Fibroblast of lung (primary cell): ENCODE results near the gene B4GALT6. TPM values are rescaled to one million over a fixed set of nuclear protein-coding genes. Genes with fewer than 3 reads are reported as not detected.

Experiments used
- DNase-seq, 2 donors: peaks; one replicate each; pipeline versions ENCODE4 v3.0.0 to v3.0.0-alpha.2; 2010; ENCODE audit warnings: low read depth in 2 of 2
- H2AFZ ChIP-seq: 2 replicates; pipeline ENCODE4 v1.5.1; 2012; ENCODE audit warnings: low read length, control low read depth, inconsistent platforms
- H3K27ac ChIP-seq: 2 replicates; pipeline ENCODE4 v1.5.1; 2011; ENCODE audit warnings: low read length, control low read depth; ENCODE audit not compliant: insufficient read depth
- H3K27me3 ChIP-seq: 2 replicates; pipeline ENCODE4 v1.5.1; 2011; ENCODE audit warnings: mild to moderate bottlenecking, low read length; ENCODE audit not compliant: control insufficient read depth, insufficient read depth
- H3K36me3 ChIP-seq: 2 replicates; pipeline ENCODE4 v1.5.1; 2011; ENCODE audit warnings: low read length; ENCODE audit not compliant: control insufficient read depth, insufficient read depth
- H3K4me1 ChIP-seq: 2 replicates; pipeline ENCODE4 v1.5.1; 2011; ENCODE audit warnings: low read length; ENCODE audit not compliant: control insufficient read depth, insufficient read depth; ENCODE audit errors: extremely low read depth
- H3K4me2 ChIP-seq: 2 replicates; pipeline ENCODE4 v1.5.1; 2011; ENCODE audit warnings: low read length, control low read depth; ENCODE audit not compliant: insufficient read depth; ENCODE audit errors: extremely low read depth
- H3K4me3 ChIP-seq, 4 experiments: fragments of 200-600 bp in 1 of 4; sonication (generic) in 1 of 4; replicated peaks in 1 of 4; 2 replicates each; pipeline ENCODE4 v1.5.1; 2011 to 2016; ENCODE audit warnings: low read length in 4 of 4, low read depth in 3 of 4, mild to moderate bottlenecking in 3 of 4, control low read depth in 2 of 4, inconsistent platforms in 1 of 4, mixed read lengths in 1 of 4; ENCODE audit not compliant: insufficient read depth in 1 of 4; ENCODE audit errors: control extremely low read depth in 1 of 4
- H3K79me2 ChIP-seq: 2 replicates; pipeline ENCODE4 v1.5.1; 2012; ENCODE audit warnings: mild to moderate bottlenecking, low read length, inconsistent platforms; ENCODE audit not compliant: control insufficient read depth, insufficient read depth
- H3K9ac ChIP-seq: 2 replicates; pipeline ENCODE4 v1.5.1; 2011; ENCODE audit warnings: mild to moderate bottlenecking, low read length, control low read depth; ENCODE audit not compliant: insufficient read depth
- H3K9me3 ChIP-seq: 2 replicates; pipeline ENCODE4 v1.5.1; 2012; ENCODE audit warnings: low read depth, low read length; ENCODE audit not compliant: control insufficient read depth, insufficient read depth
- H4K20me1 ChIP-seq: 2 replicates; pipeline ENCODE4 v1.5.1; 2011; ENCODE audit warnings: low read length; ENCODE audit not compliant: control insufficient read depth, insufficient read depth; ENCODE audit errors: extremely low read depth
- CTCF ChIP-seq, 2 donors: IDR thresholded peaks in 1 of 2; conservative IDR thresholded peaks in 1 of 2; 1 replicate in 1 of 2; 2 replicates in 1 of 2; pipeline ENCODE4 v1.5.1; 2011 to 2012; ENCODE audit warnings: low read length in 2 of 2, control low read depth in 1 of 2, inconsistent platforms in 1 of 2, low read depth in 1 of 2, mild to moderate bottlenecking in 1 of 2
- EZH2 ChIP-seq: IDR thresholded peaks from 2 replicates; pipeline ENCODE4 v1.5.1; 2012; ENCODE audit warnings: low read length, control low read depth, mild to moderate bottlenecking; ENCODE audit errors: missing control alignments
- polyA plus RNA-seq, 2 donors: library from polyadenylated mRNA; depleted of rRNA in 1 of 2; stranded (reverse) in 1 of 2; unstranded in 1 of 2; fragments of >200 nt; gene quantifications; 2 replicates each; pipeline ENCODE4 v1.2.1, GENCODE V29; 2011 to 2012; ENCODE audit warnings: missing spikeins in 1 of 2
- total RNA-seq: library from RNA; depleted of rRNA; stranded (reverse); fragments of >200 nt; gene quantifications from 2 replicates; pipeline ENCODE4 v1.2.1, GENCODE V29; 2014

The B4GALT6 gene
- total and polyA plus RNA-seq, 2 donors (not counting 1 experiment from before 2014, with no cell fraction given): 1.5 to 2.5 TPM

GRCh38 chr18:31633392-31634330 is 50.7 kb downstream of the B4GALT6 start:
- no peak overlapping the region for H3K4me2 ChIP-seq
- H3K4me3 ChIP-seq: no peak overlapping the region
- TF ChIP-seq EZH2: no peak
- no peak for TF ChIP-seq CTCF (conservative IDR thresholded peaks at IDR 0.05 in 1 of 2, IDR thresholded peaks at IDR 0.05 in 1 of 2; ENCODE audit: low read depth in 1 of 2, low read length in 2 of 2)
- no peaks in the 10 kb centered on the region for H4K20me1 ChIP-seq
- H3K9me3 ChIP-seq: no peaks in the 10 kb centered on the region
- H3K79me2 ChIP-seq: no peaks in the 10 kb centered on the region
- no peak for DNase-seq
- no peak overlapping the region for H3K9ac ChIP-seq
- no peaks in the 10 kb centered on the region for H3K27me3 ChIP-seq
- no peak overlapping the region for H3K27ac ChIP-seq
- no peak overlapping the region for H2AFZ ChIP-seq
- H3K4me1 ChIP-seq: no peaks in the 10 kb centered on the region
- no peaks in the 10 kb centered on the region for H3K36me3 ChIP-seq

GRCh38 chr18:31632356-31632755 is 52.0 kb downstream of the B4GALT6 start:
- Histone ChIP-seq H3K79me2 (no peaks in the 10 kb centered on the region), H3K27ac (no peak overlapping the region), H2AFZ (no peak overlapping the region), H3K27me3 (no peaks in the 10 kb centered on the region), H3K4me1 (no peaks in the 10 kb centered on the region), H4K20me1 (no peaks in the 10 kb centered on the region), H3K9ac (no peak overlapping the region), H3K4me2 (no peak overlapping the region), H3K36me3 (no peaks in the 10 kb centered on the region), H3K4me3 (no peak overlapping the region), H3K9me3 (no peaks in the 10 kb centered on the region)
- no peak for DNase-seq
- no peak for TF ChIP-seq CTCF (conservative IDR thresholded peaks at IDR 0.05 in 1 of 2, IDR thresholded peaks at IDR 0.05 in 1 of 2; ENCODE audit: low read depth in 1 of 2, low read length in 2 of 2)

DNA sequence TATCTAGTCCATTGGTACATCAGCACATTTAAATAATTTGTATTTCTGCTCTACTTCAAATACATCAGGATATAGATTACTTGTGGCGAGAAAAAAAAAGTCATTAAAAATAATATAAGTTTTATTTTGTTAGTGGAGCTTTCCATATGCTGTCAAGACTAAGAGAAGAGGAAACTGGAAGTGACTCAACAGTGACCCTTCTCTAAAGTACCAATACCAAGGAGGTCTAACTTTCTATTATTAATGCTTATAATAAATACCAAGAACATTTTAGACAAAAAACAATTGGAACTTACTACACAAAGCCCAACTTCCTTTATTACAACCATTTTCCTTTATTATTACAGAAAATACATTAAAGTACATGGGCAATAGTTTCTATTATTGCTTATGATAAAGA is 52.9 kb downstream of the B4GALT6 start:
- Histone ChIP-seq H2AFZ (no peak overlapping the region), H3K9ac (no peak overlapping the region), H3K27ac (no peak overlapping the region), H3K79me2 (no peaks in the 10 kb centered on the region), H3K4me1 (no peaks in the 10 kb centered on the region), H3K4me3 (no peak overlapping the region), H3K27me3 (no peaks in the 10 kb centered on the region), H3K4me2 (no peak overlapping the region), H4K20me1 (no peaks in the 10 kb centered on the region), H3K36me3 (no peaks in the 10 kb centered on the region), H3K9me3 (no peaks in the 10 kb centered on the region)
- TF ChIP-seq EZH2 (no peak), CTCF (conservative IDR thresholded peaks at IDR 0.05 in 1 of 2, IDR thresholded peaks at IDR 0.05 in 1 of 2; ENCODE audit: low read depth in 1 of 2, low read length in 2 of 2) (no peak)
- no peak for DNase-seq
